PC-3 (cell line): Measurements from ENCODE around the gene MCTP2.

Experiments
- EZH2 ChIP-seq: fragments of 300-600 bp; sonication (generic); IDR thresholded peaks from one replicate; pipeline ENCODE4 v1.6.1; 2017; ENCODE audit warnings: antibody characterized with exemption, mild to moderate bottlenecking, low read length; ENCODE audit not compliant: unreplicated experiment
- EZH2phosphoT487 ChIP-seq: fragments of 300-600 bp; sonication (generic); IDR thresholded peaks from 2 replicates; pipeline ENCODE4 v1.6.1; 2018; ENCODE audit warnings: mild to moderate bottlenecking, antibody characterized with exemption, low read length, borderline replicate concordance
- TF ChIP-seq, protein P1 (sequence below): fragments of 300-600 bp; sonication (generic); conservative IDR thresholded peaks from 2 replicates; pipeline ENCODE4 v1.5.1; 2017; ENCODE audit warnings: antibody characterized with exemption, low read depth, mild to moderate bottlenecking, low read length

DNA sequence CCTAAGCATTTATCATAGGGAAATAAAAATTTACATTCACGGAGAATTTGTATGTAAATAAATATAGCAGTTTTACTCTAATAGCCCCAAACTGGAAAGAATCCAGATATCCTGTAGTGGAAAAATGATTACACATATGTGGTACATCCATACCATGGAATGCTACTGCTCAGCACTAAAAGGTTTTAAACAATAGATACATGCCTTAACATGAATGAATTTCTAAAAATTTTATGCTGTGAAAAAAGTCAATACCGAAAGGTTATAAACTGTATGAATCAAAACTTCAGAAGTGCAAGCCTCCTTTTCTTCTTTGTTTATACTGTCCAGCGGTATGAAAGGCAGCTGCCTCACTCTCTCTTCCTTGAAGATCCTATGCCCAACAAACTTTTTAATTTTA, 37.5 kb upstream of the MCTP2 start:
- TF ChIP-seq, protein P1, sequence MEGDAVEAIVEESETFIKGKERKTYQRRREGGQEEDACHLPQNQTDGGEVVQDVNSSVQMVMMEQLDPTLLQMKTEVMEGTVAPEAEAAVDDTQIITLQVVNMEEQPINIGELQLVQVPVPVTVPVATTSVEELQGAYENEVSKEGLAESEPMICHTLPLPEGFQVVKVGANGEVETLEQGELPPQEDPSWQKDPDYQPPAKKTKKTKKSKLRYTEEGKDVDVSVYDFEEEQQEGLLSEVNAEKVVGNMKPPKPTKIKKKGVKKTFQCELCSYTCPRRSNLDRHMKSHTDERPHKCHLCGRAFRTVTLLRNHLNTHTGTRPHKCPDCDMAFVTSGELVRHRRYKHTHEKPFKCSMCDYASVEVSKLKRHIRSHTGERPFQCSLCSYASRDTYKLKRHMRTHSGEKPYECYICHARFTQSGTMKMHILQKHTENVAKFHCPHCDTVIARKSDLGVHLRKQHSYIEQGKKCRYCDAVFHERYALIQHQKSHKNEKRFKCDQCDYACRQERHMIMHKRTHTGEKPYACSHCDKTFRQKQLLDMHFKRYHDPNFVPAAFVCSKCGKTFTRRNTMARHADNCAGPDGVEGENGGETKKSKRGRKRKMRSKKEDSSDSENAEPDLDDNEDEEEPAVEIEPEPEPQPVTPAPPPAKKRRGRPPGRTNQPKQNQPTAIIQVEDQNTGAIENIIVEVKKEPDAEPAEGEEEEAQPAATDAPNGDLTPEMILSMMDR: no peak
- TF ChIP-seq EZH2: no peak
- no peak for TF ChIP-seq EZH2phosphoT487
